ENCODE measurements around the gene COL12A1.

COL12A1 gene

GRCh38 chr6:75096966-75097365 is 108.9 kb downstream of the COL12A1 start:
- DNase-seq (ENCODE audit: low read depth): no peak

DNA sequence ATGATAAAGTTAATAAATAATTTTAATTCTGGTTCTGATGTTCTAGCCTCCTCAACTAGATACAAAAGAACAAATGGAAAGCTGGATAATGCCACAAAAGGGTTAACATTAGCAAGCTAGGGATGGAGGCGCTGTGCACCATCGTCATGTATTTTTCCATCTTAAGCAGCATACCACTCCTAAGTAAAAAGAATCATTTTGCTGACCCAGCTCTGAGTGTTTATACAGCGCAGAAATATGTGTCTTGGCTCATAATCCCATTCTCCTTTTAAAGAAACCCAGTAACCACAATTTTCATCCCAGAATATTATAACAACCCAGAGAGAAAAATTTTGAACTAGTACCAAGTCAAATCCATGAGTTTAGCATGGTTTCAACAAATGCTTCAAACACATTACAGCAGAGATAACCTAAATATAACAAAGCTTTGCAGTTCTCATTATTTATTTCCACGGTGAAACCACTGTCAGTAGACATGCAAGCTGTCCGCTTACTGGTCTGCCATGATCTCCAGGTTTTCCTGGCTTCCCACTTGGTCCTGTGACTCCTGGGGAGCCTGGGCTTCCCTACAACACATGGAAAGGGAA is 111.1 kb downstream of the COL12A1 start:
- DNase-seq (ENCODE audit: low read depth): no peak

DNA sequence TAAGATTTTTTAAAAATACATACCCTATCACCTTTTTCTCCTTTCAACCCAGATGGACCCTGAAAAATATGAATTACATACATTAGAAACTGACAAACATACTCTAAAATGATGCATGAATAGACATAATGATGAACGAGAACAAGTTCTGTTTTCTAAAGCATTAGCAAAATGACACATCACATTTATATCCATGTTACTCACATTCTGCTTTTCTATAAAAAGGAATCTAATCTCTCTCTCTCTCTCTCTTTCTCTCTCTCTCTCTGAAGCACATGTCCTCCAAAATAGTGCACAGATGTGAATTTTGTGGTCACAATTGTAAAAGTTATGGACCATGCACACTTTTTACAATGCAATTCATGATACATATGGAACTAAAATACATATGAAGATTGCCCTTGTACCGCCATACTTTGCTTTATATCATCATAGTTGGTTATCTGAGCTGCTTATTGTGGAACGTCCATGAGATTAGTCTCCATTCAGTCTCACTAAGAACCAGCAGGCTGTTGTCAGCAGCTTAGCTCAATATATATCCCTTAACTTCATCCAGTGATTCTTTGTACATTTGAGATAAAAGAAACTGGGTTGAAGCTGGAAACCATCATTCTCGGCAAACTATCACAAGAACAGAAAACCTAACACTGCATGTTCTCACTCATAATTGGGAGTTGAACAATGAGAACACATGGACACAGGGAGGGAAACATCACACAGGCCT is 114.2 kb downstream of the COL12A1 start:
- DNase-seq (ENCODE audit: low read depth): no peak

DNA sequence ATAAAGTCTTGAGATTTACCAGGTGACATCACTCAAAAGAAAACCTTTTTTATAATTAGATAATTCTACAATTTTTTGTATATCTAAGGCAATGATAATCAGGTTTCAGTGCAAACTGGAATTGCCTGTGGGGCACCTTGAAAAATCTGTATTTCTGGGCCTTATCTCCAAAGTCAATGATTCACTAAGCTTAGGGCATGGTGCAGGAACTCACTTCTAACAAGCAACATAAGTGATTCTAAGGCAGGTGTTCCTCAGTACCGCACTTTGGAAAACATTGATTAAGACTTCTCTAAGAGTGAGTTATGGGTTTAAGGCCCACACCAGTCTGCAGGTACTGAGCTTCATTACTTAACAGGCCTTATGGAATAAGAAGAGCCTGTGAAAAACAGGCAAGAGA is 115.3 kb downstream of the COL12A1 start:
- DNase-seq (ENCODE audit: low read depth): no peak

- DNase-seq (ENCODE audit: low read depth): no peak
Measured at GRCh38 chr6:75089921-75090320, 115.9 kb downstream of the COL12A1 start.

DNA sequence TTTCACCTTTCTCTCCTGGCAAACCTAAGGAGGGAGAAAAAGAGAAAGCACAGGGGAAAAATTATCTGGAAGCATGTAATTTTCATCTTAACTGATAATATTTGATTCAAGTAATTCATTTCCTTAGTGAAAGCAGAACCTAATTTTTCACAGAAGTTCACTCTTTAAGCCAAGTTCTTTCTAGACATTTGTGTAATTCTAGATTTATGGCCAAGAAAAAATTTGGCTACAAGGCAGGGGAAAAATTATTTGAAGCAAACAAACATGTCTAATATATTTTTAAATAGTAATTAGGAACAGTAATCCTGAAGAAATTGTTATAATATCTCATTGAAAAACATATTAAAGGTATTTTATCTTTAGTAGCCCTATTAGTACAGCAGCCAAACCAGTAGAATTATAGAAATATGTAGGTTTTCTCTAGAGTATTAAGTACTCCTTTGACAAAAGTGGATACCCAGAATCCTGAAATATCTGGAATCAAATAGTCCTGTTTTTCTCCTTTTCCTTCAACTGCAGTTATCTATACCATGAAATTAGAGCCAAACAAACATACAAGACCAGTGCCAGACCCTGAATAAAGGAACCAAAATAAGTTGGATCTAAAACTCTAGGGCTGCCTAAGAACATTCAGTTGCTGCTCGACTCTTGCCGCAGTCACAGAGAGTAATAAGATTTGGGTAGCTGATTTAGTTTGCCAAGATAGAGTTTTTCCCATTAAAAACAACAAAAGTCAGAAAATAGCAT is 116.5 kb downstream of the COL12A1 start:
- no peak for DNase-seq (ENCODE audit: low read depth)

GRCh38 chr6:75085931-75086635 is 119.8 kb downstream of the COL12A1 start:
- DNase-seq (ENCODE audit: low read depth): no peak

- no peak for DNase-seq (ENCODE audit: low read depth)
Measured at GRCh38 chr6:75084872-75085381, 120.9 kb downstream of the COL12A1 start.

DNA sequence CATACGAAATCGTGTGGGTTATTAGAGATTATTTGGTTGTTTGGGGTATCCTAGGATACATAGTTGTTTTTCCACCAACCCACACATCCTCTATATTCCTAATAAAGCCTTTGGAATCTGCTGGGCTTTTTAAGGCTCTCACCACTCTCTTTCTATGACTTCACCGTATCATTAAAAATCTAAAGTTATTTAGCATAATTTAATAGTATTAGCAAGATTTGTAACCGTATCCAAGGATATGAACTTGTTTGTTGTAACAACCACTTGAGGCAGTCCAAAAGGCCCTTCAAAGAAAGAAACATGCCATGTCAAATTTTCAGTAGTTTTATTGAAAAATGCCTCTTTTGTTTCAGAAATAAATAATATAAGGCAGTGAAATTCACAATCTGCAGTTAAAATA is 121.8 kb downstream of the COL12A1 start:
- no peak for DNase-seq (ENCODE audit: low read depth)

- DNase-seq (ENCODE audit: low read depth): no peak
Measured at GRCh38 chr6:75081921-75082320, 123.9 kb downstream of the COL12A1 start.

- no peak for DNase-seq (ENCODE audit: low read depth)
Measured at GRCh38 chr6:75081047-75081446, 124.8 kb downstream of the COL12A1 start.

- no peak for DNase-seq (ENCODE audit: low read depth)
Measured at GRCh38 chr6:75079589-75079988, 126.3 kb downstream of the COL12A1 start.

DNA sequence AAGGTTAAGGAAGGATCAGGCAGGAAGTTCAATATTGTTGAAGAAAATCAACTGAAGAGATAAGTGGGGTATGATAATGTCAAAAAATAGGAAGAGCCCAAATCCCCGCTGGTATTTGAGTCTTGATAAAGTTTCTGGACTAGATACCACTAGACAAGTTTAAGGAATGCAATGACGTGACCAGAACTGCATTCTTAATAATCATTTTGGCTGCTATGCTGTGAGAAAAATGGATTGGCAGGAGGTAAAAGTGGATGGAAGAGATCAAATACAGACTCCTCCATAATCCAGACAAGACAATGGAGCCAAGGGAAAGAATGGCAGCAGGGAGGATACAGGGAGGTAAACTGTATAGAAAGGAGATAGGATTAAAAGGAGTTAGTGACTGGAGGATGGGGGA is 128.2 kb downstream of the COL12A1 start:
- no peak for DNase-seq (ENCODE audit: low read depth)

DNA sequence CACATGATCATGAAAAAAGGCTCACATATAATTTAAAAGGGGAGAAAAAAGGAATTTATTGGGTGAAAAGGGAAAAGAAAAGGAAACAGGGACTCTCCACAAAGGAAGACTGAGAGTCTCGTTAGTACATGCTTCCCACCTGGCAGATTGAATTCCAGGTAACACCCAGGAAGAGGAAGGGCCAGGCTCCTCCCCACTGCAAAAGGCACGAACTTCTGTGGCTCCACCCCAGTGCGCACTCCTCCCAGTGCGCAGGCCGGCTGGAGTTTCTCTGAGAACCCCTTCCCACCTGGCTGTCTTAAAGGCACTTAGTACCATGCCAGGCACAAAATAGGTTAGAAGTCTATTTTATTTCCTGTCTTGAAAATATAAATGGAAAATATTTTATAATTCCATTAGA is 129.8 kb downstream of the COL12A1 start:
- DNase-seq (ENCODE audit: low read depth): no peak

GRCh38 chr6:75070244-75070643 is 135.6 kb downstream of the COL12A1 start:
- DNase-seq (ENCODE audit: low read depth): no peak

DNA sequence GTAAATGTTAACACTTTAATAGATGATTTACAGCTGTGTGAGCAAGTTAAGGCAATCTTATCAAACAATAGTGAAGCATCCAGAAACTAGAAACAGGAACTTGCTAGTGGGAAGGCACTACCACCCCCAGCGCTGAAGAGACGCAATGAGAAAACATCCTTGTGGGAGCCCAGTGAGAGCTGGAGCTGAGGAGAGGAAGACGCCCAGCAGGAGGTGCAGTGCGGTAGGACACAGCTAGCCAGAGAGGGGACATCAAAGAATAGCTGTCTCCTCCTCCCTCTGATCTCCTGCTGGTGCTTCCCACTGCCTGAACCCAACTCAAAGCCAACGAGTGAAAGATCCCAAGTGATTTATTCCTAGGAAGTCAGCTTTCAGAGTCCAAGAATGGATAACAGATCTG is 140.3 kb downstream of the COL12A1 start:
- no peak for DNase-seq (ENCODE audit: low read depth)

DNA sequence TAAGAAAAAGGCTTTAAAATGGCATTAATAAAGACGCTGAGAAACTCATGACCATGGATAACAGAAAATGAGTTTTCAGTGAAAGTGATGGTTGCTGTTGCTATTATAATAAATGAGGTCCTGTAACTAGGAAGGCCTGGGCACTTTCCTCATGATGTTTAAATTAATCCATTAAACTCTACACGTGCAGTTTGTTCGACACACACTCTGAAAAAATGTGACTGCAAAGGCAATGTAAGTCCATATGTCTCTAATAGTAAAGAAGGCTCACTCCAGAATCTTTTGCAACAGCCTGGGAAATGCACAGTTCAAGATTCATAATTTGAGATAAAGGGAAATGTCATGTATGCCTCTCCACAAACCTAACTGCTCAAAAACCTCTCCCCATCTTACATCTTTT is 153.4 kb downstream of the COL12A1 start:
- no peak for DNase-seq (ENCODE audit: low read depth)

DNA sequence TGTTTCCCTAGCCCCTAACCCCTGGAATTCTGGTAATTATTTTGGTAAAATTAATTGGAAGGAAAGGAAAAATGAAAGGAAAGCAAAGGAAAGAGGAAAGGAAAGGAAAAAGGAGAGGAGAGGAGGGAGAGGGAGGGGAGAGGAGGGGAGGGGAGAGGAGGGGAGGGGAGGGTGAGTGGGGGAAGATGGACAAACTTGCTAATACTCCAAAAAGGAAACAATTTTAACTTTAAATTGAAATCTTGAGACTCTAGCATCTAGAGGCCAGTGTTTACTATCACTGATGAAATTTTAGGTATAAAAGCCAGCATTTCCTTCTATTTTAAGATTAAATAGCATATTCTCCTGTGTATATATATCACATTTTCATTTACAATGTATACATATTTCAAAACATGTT is 156.5 kb downstream of the COL12A1 start:
- no peak for DNase-seq (ENCODE audit: low read depth)

- DNase-seq (ENCODE audit: low read depth): no peak
Measured at GRCh38 chr6:75044846-75045245, 161.0 kb downstream of the COL12A1 start.

- no peak for DNase-seq (ENCODE audit: low read depth)
Measured at GRCh38 chr6:75041381-75041780, 164.5 kb downstream of the COL12A1 start.
